ENCODE measurements around the gene AMIGO2. TPM values are rescaled to one million over a fixed set of nuclear protein-coding genes. Genes with fewer than 3 reads are reported as not detected.

AMIGO2 gene
- total and polyA plus RNA-seq, 9 of the 15 experiments (the other 6 are each of a cell fraction or from before 2014, with no cell fraction given): 2.0 to 8.3 (median 3.8) TPM

DNA sequence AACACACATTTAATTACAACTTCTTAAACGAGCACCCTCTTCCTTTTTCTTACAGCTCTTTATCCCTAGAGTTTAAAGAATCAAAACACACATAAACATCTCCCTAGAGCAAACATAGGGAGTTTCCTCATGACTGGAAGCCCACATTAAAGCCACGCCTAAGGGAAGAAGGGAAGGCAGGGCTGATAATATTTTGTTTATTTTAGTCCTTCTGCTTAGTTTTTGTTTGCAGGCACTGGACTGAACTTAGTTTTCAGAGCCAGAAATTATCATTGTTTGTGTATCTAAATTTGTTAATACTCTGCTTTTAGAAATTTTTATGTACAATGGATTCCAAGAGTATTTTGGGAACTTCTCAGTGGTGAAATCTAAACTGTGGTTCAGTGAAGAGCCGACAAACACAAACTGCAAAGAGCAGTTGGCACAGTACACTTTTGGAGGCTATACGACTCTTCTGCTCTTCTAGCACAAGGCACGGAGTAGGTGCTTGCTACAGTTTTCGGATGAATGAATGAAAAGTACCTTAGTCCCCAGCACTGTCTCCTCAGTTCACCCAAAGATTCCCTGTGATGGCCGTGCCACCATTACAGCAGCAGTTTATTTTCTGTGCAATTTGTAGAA, 17.6 kb upstream of the AMIGO2 start (continued):
- TF ChIP-seq, protein P1, sequence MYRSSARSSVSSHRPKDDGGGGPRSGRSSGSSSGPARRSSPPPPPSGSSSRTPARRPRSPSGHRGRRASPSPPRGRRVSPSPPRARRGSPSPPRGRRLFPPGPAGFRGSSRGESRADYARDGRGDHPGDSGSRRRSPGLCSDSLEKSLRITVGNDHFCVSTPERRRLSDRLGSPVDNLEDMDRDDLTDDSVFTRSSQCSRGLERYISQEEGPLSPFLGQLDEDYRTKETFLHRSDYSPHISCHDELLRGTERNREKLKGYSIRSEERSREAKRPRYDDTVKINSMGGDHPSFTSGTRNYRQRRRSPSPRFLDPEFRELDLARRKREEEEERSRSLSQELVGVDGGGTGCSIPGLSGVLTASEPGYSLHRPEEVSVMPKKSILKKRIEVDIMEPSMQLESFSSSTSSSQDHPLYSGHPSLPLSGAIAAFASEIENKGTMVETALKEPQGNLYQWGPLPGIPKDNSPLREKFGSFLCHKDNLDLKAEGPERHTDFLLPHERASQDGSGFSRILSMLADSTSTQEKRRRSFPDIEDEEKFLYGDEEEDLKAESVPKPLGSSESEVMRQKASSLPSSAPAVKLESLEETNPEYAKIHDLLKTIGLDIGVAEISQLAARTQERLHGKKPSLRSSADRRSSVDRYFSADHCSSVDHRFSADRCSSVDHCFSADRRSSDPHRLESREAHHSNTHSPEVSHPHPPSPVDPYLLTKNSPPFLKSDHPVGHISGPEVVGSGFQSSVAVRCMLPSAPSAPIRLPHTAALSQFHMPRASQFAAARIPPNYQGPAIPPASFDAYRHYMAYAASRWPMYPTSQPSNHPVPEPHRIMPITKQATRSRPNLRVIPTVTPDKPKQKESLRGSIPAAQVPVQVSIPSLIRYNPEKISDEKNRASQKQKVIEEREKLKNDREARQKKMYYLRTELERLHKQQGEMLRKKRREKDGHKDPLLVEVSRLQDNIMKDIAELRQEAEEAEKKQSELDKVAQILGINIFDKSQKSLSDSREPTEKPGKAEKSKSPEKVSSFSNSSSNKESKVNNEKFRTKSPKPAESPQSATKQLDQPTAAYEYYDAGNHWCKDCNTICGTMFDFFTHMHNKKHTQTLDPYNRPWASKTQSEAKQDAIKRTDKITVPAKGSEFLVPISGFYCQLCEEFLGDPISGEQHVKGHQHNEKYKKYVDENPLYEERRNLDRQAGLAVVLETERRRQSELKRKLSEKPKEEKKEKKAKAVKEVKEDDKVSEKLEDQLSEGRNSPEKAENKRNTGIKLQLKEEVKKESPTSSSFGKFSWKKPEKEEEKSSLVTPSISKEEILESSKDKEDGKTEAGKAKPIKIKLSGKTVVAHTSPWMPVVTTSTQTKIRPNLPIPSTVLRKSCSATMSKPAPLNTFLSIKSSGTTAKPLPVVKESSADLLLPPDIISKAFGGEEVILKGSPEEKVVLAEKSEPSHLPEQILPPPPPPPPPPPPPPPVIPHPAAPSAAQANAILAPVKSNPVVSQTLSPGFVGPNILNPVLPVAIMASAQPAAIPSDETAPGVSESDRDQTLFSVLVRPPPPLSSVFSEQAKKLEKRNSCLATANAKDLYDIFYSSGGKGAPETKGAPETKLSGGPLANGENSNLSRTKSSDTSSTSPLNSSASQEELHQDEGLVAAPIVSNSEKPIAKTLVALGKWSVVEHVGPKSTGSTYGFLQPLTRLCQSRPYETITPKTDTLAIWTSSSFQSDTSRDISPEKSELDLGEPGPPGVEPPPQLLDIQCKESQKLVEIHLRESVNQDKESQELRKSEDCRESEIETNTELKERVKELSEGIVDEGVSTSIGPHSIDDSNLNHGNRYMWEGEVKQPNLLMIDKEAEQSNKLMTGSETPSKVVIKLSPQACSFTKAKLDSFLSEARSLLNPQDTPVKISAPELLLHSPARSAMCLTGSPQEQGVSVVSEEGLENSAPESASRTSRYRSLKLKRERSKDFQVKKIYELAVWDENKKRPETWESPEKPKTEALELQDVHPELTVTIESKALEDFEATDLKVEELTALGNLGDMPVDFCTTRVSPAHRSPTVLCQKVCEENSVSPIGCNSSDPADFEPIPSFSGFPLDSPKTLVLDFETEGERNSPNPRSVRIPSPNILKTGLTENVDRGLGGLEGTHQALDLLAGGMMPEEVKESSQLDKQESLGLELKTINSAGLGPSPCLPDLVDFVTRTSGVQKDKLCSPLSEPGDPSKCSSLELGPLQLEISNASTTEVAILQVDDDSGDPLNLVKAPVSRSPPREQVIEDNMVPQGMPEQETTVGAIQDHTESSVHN (IDR thresholded peaks at IDR 0.05; ENCODE audit: borderline replicate concordance in 1 of 2, low read depth in 1 of 2): no peak
- TF ChIP-seq TBP (optimal IDR thresholded peaks at IDR 0.05; ENCODE audit: low read depth, low read length) (no peak), FOS (IDR thresholded peaks at IDR 0.05; ENCODE audit: extremely low read depth, insufficient read length) (no peak), KDM5B (IDR thresholded peaks at IDR 0.05; ENCODE audit: insufficient replicate concordance, low read depth, low read length) (no peak), SIX5 (IDR thresholded peaks at IDR 0.05; ENCODE audit: borderline replicate concordance in 1 of 2, insufficient read depth in 1 of 2, low read depth in 1 of 2, low read length in 2 of 2) (no peak), FOXJ3 (CRISPR knock-in tag; IDR thresholded peaks at IDR 0.05) (no peak), KDM1A (IDR thresholded peaks at IDR 0.05) (no peak), SIN3B (IDR thresholded peaks at IDR 0.05; ENCODE audit: low read depth) (no peak), ATF1 (CRISPR knock-in tag; IDR thresholded peaks at IDR 0.05) (no peak), ATF1 (tag; IDR thresholded peaks at IDR 0.05) (no peak)
- TF ChIP-seq, protein P2, sequence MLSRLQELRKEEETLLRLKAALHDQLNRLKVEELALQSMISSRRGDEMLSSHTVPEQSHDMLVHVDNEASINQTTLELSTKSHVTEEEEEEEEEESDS (CRISPR knock-in tag; IDR thresholded peaks at IDR 0.05): no peak
- TF ChIP-seq, protein P3, sequence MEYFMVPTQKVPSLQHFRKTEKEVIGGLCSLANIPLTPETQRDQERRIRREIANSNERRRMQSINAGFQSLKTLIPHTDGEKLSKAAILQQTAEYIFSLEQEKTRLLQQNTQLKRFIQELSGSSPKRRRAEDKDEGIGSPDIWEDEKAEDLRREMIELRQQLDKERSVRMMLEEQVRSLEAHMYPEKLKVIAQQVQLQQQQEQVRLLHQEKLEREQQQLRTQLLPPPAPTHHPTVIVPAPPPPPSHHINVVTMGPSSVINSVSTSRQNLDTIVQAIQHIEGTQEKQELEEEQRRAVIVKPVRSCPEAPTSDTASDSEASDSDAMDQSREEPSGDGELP (CRISPR knock-in tag; IDR thresholded peaks at IDR 0.05; ENCODE audit: borderline replicate concordance): no peak
- TF ChIP-seq, protein P4, sequence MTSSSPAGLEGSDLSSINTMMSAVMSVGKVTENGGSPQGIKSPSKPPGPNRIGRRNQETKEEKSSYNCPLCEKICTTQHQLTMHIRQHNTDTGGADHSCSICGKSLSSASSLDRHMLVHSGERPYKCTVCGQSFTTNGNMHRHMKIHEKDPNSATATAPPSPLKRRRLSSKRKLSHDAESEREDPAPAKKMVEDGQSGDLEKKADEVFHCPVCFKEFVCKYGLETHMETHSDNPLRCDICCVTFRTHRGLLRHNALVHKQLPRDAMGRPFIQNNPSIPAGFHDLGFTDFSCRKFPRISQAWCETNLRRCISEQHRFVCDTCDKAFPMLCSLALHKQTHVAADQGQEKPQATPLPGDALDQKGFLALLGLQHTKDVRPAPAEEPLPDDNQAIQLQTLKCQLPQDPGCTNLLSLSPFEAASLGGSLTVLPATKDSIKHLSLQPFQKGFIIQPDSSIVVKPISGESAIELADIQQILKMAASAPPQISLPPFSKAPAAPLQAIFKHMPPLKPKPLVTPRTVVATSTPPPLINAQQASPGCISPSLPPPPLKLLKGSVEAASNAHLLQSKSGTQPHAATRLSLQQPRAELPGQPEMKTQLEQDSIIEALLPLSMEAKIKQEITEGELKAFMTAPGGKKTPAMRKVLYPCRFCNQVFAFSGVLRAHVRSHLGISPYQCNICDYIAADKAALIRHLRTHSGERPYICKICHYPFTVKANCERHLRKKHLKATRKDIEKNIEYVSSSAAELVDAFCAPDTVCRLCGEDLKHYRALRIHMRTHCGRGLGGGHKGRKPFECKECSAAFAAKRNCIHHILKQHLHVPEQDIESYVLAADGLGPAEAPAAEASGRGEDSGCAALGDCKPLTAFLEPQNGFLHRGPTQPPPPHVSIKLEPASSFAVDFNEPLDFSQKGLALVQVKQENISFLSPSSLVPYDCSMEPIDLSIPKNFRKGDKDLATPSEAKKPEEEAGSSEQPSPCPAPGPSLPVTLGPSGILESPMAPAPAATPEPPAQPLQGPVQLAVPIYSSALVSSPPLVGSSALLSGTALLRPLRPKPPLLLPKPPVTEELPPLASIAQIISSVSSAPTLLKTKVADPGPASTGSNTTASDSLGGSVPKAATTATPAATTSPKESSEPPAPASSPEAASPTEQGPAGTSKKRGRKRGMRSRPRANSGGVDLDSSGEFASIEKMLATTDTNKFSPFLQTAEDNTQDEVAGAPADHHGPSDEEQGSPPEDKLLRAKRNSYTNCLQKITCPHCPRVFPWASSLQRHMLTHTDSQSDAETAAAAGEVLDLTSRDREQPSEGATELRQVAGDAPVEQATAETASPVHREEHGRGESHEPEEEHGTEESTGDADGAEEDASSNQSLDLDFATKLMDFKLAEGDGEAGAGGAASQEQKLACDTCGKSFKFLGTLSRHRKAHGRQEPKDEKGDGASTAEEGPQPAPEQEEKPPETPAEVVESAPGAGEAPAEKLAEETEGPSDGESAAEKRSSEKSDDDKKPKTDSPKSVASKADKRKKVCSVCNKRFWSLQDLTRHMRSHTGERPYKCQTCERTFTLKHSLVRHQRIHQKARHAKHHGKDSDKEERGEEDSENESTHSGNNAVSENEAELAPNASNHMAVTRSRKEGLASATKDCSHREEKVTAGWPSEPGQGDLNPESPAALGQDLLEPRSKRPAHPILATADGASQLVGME (CRISPR knock-in tag; IDR thresholded peaks at IDR 0.05): no peak
